ENCODE data around the gene SCO2.
A peak's percentile ranks its signal among the peaks of the same experiment; 100 is the strongest.
"Not testable (repeated sequence)": the region's sequence is repeated elsewhere in the genome, so short reads cannot be mapped to it uniquely, and the experiment has no call there.

The SCO2 gene

DNA sequence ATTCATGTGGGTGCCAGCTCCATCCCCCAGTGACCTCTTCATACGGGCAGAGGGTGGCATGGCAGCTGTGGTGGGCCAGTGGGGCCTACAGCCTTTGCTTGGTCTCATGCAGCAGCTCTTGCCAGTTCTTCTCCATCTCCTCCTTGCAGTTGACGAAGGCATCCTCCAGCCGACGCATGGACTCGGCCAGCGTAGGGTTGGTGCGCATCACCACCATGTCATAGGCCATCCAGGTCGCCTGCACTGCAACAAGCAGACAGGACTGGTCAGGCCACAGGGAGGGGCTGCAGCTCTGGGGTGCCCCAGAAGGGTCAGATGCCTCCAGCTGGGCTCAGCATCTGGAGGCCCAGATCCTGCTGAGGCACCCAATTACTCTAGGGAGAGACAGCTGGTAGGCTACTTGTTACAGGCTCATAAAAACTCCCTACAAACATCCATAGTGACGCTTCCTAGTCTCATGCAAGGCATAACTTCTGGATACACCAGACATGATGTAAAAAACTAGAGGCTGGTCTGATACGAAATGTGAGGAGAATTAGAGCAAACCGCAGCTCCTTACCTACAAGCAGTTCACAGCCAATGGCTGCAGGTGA is 25.9 kb upstream of the SCO2 start:
- DNase-seq = no peak

- DNase-seq = no peak
Observed at GRCh38 chr22:50550395-50550794, 25.0 kb upstream of the SCO2 start.

DNA sequence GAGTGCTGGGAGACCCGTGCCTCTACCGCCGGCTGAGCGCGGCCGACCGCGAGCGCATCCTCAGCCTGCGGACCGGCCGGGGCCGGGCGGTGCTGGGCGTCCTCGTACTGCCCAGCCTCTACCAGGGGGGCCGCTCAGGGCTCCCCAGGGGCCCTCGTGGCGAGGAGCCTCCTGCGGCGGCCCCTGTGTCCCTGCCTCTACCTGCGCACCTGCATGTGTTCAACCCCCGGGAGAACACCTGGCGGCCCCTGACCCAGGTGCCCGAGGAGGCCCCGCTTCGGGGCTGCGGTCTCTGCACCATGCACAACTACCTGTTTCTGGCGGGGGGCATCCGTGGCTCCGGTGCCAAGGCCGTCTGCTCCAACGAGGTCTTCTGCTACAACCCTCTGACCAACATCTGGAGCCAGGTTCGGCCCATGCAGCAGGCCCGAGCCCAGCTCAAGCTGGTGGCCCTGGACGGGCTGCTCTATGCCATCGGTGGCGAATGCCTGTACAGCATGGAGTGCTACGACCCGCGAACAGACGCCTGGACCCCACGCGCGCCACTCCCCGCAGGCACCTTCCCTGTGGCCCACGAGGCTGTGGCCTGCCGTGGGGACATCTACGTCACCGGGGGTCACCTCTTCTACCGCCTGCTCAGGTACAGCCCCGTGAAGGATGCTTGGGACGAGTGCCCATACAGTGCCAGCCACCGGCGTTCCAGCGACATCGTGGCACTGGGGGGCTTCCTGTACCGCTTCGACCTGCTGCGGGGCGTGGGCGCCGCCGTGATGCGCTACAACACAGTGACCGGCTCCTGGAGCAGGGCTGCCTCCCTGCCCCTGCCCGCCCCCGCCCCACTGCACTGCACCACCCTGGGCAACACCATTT is 23.8 kb upstream of the SCO2 start:
- no peak for DNase-seq

DNA sequence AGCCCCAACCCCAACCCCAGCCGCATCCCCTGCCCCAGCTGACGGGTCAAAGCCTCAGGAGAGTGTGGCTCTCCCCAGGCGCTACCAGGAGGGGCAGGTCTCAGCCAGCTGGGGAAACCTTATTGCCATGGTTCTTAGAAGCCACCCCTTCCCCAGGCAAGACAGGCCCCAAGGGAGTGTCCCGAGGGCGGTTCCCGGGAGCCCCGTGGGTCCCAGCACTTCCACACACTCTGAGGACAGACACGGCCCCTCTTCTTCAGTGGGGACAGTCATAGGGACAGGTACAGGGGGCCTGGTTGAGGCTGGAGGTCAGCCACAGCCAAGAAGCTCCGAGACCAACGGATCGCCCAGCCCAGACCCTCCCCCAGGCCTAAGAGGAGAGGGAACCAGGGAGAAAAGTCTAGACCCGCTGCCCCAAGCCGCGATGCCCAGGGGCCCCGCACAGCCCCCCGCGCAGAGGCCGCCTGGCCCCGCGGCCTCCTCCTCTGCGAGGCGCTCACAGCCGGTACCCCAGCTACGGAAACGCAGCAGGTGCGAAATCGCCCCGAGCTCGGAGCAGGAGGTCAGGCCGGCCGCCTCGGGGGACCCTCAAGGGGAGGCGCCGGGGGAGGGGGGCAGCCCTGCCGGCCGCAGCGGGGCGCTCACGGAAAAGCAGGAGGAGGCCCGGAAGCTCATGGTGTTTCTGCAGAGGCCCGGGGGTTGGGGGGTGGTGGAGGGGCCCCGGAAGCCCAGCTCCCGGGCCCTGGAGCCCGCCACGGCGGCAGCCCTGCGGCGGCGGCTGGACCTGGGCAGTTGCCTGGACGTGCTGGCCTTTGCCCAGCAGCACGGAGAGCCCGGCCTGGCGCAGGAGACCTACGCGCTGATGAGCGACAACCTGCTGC is 22.9 kb upstream of the SCO2 start:
- DNase-seq = no peak

- DNase-seq = no peak
Observed at GRCh38 chr22:50547263-50547985, 22.0 kb upstream of the SCO2 start.

- no peak for DNase-seq
Observed at GRCh38 chr22:50546326-50547262, 21.2 kb upstream of the SCO2 start.

DNA sequence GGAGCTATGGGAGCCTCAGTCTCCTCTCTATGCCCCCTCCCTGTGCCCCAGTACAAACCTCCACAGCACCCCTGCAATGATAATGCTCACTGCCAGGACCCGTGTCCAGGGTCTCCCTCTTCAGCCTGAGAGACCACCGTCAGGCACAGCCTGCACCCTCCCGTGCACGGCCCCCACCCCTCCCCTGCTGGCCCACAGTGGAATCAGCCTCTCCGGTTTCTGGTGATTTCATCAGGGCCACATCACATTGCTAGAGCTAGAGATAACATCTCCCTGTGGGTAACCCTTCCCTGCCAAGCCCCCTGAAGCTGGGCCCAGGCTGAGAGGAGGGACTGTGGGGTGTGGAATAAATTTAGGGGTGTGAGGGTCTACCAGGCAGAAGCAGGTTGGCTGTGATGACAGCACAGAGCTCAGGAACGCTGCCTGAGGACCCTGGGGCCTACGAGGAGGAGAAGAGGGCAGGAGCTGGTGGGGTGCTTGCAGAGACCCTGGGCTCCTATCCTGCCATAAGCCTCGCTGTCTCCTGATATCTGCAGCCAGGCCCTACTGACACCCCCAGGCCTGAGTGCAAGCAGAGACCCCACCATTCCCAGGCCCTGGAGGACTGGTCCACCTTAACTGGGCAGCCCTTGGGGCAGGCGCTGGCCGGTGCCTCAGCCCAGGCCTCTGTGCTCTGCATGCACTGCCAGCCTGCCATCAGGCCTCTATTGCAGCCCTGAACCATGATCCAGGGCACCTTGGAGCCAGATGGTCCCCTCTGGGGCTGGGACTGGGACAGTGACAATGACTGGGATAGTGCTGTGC is 20.3 kb upstream of the SCO2 start, which contains the start of gene KLHDC7B:
KLHDC7B (plus strand) TSS at position 378 of the 804 bp plus-strand sequence; CDS start at position 723, 345 bp downstream.
- DNase-seq = no peak

- DNase-seq = no peak
Observed at GRCh38 chr22:50544746-50545253, 19.4 kb upstream of the SCO2 start.

DNA sequence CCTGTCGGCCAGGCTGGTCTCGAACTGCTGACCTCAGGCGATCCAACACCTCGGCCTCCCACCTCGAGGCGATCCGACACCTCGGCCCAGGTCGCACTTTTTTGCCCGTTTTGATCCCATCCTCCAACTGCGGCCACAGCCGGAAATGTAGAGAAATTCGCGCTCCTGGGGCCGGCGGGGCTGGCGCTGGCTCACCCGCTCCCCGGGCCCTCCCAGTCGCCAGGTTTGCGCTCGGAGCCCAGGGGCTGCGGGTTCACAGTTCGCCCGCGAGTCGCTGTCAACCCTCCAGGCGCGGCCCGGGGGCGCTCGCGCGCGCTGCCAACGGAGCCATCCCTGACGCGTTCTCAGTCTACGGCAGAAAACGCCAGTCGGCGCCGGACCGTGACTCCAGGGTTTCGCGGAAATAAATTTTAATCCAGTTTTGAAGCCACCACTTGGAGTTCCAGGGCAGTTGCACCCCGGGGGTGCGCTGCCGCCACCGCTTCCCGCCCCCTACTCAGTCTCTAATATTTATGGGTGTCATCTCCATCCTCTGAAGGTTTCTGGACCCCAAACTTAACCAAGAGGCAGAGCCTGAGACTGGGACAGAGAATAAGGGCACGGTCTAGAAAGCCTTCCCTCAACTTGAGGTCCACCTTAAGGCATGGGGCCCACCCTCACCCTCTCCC is 18.8 kb upstream of the SCO2 start:
- peak in 25 of 51 donors; percentile 21 to 74 (median 46) for DNase-seq

- DNase-seq = no peak
Observed at GRCh38 chr22:50542416-50542927, 17.1 kb upstream of the SCO2 start.

- DNase-seq = not testable (repeated sequence)
Observed at GRCh38 chr22:50541667-50542026, 16.2 kb upstream of the SCO2 start.

- DNase-seq = no peak
Observed at GRCh38 chr22:50540381-50540780, 15.0 kb upstream of the SCO2 start.

- no peak for DNase-seq
Observed at GRCh38 chr22:50537765-50538164, 12.4 kb upstream of the SCO2 start.

- DNase-seq = no peak
Observed at GRCh38 chr22:50536226-50536625, 10.8 kb upstream of the SCO2 start.

DNA sequence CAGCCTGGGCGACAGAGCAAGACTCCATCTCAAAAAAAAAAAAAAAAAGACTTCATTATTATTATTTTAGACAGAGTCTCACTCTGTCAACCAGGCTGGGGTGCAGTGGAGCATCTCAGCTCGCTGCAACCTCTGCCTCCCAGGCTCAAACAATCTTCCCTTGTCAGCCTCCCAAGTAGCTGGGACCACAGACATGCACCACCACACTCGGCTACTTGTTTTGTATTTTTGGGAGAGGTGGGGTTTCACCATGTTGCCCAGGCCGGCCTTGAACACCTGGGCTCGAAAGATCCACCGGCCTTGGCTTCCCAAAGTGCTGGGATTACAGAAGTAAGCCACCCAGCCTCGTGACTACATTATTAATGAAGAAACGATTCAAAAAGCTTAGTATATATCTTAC is 9.7 kb upstream of the SCO2 start:
- no peak for DNase-seq

- not testable (repeated sequence) for DNase-seq
Observed at GRCh38 chr22:50533856-50534711, 8.7 kb upstream of the SCO2 start.
